Ramos (cell line): ENCODE data around the gene EGFL7.

Experiments
- in situ Hi-C: fragments of 300-500 bp; cut with MboI; formaldehyde crosslinking; loops from one replicate; pipeline ENCODE4 v1.14.3; 2022; ENCODE audit warnings: low sequenced_read_pairs; ENCODE audit not compliant: unreplicated experiment

The EGFL7 gene

GRCh38 chr9:136712690-136713544 lies 50.2 kb downstream of the EGFL7 start:
- in situ Hi-C loops, result no loop called here

DNA sequence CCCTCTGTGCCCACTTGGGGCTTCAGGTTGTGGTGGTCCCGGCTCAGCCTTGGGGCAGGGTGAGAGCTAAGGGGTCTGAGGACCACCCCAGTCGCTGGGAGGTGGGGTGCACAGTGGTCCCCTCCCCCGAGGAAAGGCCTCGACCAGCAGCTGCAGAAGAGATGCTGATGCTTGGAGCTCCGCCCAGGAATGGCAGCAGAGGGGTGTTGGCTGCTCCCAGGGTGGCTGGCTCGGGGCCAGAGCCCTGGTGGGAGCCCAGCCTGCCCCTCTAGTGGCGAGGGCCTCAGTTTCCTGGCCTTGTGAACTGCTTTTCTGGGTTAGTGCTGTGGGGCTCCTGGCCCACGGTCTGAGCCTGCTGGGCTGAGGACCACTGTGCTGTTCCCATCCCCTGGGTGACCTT lies 50.8 kb downstream of the EGFL7 start:
- in situ Hi-C loops, result no loop called here

- in situ Hi-C loops, result no loop called here
Observed at GRCh38 chr9:136714096-136714892, 51.6 kb downstream of the EGFL7 start.

DNA sequence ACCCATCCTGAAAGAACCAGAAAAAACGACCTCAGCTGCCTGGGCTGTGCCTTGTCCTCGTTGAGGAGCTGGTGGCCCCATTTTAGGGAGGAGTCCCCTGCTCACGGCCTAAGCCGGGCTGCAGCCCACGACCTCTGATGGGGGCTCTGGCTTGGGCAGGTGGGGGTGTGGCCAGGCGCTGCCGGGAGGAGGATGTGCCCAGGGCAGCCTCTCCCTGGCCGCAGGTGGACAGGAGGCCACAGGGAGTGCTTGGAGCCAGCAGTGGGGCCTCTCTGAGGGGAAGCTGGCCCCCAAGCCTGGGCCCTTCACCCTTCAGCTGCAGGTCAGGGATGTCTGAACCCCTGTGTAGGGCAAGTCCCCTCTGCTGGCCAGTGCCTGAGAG lies 52.2 kb downstream of the EGFL7 start:
- in situ Hi-C loops, result no loop called here

DNA sequence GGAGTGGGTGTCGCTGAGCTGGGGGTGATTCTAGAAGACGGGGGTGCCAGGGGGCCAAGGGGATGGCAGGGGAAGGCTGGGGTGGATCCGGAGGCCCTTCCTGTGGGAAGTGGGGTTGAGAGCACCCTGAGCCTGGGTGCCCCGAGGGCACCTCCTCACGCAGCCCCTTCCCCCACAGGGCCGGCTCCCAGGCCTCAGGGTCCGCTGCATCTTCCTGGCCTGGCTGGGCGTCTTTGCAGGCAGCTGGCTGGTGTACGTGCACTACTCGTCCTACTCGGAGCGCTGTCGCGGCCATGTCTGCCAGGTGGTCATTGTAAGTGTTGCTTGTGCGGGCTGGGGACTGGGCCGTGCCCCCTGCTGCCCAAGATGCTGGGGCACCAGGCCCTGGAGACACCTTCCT lies 54.7 kb downstream of the EGFL7 start:
- in situ Hi-C loops, result no loop called here

GRCh38 chr9:136718345-136719194 lies 55.9 kb downstream of the EGFL7 start:
- in situ Hi-C loops, result no loop called here

DNA sequence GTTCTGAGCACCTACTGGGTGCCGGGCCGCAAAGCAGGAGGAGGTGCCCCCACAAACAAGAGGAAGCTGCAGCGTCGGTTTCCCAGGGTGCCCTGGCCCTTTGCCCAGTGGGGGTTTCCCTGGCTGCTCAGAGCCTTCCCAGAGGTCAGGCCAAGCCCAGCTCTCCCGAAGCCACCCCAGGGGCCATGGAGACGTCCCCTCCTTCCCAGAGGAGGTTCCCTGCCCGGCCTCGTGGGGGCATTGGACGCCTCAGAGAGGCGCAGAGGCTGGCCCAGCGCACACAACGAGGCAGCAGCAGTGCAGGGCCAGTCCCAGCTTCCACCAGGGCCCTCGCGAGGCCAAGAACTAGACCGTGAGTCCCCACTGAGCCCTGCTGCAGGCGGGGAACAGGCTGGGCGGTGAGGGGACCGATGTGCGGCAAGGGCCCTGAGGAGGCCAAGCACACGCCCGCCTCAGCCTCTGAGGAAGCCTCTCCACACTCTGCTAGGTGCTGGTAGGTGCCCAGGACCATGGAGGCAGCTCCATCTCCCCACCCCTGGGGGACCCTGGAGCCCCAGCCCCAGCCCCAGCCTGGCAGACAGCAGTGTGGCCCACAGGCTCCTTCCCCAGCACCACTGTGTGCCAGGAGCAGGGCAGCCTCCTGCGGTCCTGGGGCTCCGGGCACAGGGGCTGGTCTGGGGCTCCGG lies 56.6 kb downstream of the EGFL7 start:
- in situ Hi-C loops, result no loop called here

DNA sequence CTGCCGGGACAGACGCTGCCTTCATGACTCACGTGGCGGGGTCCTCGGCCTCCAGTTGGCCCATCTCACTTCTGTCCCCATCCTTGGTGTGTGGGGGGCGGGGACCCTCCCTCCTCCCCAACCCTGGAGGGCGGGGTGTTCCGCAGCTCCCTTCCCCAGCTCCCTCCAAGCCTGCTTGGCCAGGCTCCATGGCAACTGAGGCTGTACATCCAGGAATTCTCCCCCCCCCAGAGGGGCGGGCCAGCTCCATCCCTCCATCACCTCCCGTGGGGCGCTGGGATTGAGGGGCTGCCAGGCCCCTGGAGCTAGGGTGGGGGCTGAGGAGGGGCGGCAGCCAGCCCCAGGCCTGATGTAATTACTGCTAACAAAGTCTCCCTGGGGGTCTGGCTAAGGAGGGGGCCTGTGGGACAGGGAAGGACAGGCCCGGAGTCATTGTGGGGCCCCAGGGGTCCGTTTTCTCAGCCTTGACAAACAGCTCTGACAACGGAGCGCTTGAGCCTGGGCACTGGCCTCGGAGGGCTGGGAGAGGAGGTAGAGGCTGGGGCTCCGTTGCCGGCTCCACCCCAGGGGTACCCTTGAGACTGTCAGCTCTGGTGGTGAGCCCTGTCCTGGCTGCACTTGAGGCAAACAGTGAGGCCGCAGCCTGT lies 57.7 kb downstream of the EGFL7 start:
- in situ Hi-C loops, result no loop called here

DNA sequence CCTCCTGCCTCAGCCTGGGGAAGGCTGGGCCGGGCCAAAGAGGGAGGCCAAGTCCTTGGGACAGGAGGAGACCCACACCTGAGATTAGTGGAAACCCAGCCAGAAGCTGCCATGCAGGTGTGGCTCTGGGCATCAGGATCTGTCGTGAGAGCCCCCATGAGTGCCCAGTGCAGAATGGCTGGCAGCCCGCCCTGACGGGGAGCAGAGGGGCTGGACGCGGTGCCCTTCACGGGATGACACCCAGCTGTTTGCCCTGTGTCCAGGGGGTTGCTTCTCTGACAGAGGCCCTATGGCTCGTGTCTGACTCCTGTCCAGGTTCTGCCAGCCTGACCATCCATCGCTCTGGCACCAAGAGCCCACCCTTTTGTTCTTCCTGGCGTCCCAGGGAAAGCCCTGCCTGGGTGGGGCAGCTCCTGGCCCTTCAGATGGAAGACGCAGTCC lies 58.2 kb downstream of the EGFL7 start:
- in situ Hi-C loops, result no loop called here

DNA sequence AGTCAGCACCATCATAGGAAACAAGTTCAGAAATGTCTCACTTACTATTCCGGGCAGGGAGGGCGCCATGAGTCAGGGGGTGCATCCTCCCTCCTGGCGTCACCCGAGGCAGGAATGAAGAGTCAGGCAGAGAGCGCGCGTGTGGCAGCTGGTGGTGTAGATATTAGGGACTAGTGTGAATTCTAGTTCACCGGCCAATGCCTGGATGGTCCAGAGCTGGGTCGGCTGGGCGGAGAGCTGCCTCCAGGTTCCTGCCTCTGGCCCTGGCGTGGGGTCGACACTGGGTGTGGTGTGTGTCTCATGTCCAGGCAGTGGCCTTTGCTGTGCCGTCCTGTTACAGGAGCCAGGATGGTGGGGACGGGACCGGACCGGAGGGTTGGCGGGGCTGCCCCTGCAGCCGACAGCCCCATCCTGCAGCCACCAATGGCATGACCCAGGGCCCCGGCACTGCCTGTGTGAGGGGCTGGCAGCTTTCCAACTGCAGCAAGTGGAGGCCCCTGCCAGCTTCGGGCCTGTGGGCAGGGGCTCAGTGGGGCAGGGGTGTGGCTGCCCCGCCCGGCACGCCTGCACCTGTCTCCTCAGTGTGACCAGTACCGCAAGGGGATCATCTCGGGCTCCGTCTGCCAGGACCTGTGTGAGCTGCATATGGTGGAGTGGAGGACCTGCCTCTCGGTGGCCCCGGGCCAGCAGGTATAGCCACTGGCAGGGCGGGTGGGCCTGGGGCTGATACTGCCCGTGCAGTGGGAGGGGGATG lies 58.8 kb downstream of the EGFL7 start:
- in situ Hi-C loops, result no loop called here
